Karpas-422 (cell line): ENCODE measurements around the gene ST6GAL1. TPM values are rescaled to one million over a fixed set of nuclear protein-coding genes. Genes with fewer than 3 reads are reported as not detected.
A peak's percentile ranks its signal among the peaks of the same experiment; 100 is the strongest.

Source experiments
- DNase-seq: peaks from one replicate; pipeline ENCODE4 v3.0.0-alpha.2; 2015
- H2AFZ ChIP-seq: fragments of 200-600 bp; sonication (generic); 2 replicates; pipeline ENCODE4 v1.6.1; 2014; ENCODE audit warnings: antibody characterized with exemption, low read length, mixed read lengths
- H3K27ac ChIP-seq: fragments of 200-600 bp; sonication (generic); 2 replicates; pipeline ENCODE4 v1.5.1; 2014; ENCODE audit warnings: mild to moderate bottlenecking, low read length, moderate library complexity
- H3K27me3 ChIP-seq: fragments of 200-600 bp; sonication (generic); 2 replicates; pipeline ENCODE4 v1.6.1; 2014; ENCODE audit warnings: low read length, mixed read lengths
- H3K36me3 ChIP-seq: fragments of 200-600 bp; sonication (generic); 2 replicates; pipeline ENCODE4 v1.6.1; 2014; ENCODE audit warnings: low read length, mixed read lengths; ENCODE audit not compliant: insufficient read depth
- H3K4me1 ChIP-seq: fragments of 200-600 bp; sonication (generic); 2 replicates; pipeline ENCODE4 v1.6.1; 2014; ENCODE audit warnings: mild to moderate bottlenecking, low read length, mixed read lengths
- H3K4me2 ChIP-seq: fragments of 200-600 bp; sonication (generic); 2 replicates; pipeline ENCODE4 v1.6.1; 2014; ENCODE audit warnings: low read length, low read depth, mild to moderate bottlenecking; ENCODE audit not compliant: poor library complexity, severe bottlenecking
- H3K4me3 ChIP-seq: fragments of 200-600 bp; sonication (generic); 2 replicates; pipeline ENCODE4 v1.5.1; 2014; ENCODE audit warnings: mild to moderate bottlenecking, antibody characterized with exemption, low read length, mixed read lengths
- H3K79me2 ChIP-seq: fragments of 200-600 bp; sonication (generic); 2 replicates; pipeline ENCODE4 v1.6.1; 2014; ENCODE audit warnings: mild to moderate bottlenecking, low read length, mixed read lengths
- H3K9ac ChIP-seq: fragments of 200-600 bp; sonication (generic); 2 replicates; pipeline ENCODE4 v1.6.0; 2014; ENCODE audit warnings: low read length
- H3K9me2 ChIP-seq: fragments of 200-600 bp; sonication (generic), shearing (Covaris generic); replicated peaks from 2 replicates; pipeline ENCODE4 v1.6.0; 2014; ENCODE audit warnings: mild to moderate bottlenecking, low read length, moderate library complexity; ENCODE audit not compliant: insufficient read depth
- H3K9me3 ChIP-seq: fragments of 300-700, 200-600 bp; sonication (generic); 2 replicates; pipeline ENCODE4 v1.6.1; 2014; ENCODE audit warnings: low read length, mixed read lengths
- H4K20me1 ChIP-seq: fragments of 200-600 bp; sonication (generic); 2 replicates; pipeline ENCODE4 v1.6.1; 2014; ENCODE audit warnings: mild to moderate bottlenecking, antibody characterized with exemption, low read length, low read depth; ENCODE audit not compliant: insufficient read depth
- total RNA-seq: library from RNA; depleted of rRNA; stranded (reverse); fragments of >200 nt; shearing (Covaris generic); gene quantifications from 2 replicates; pipeline ENCODE4 v1.2.3, GENCODE V29; 2014; ENCODE audit warnings: low replicate concordance

ST6GAL1 gene
- total RNA-seq, 1 experiment from 2014 or later = 416 TPM

- Histone ChIP-seq H4K20me1 (no peaks in the 10 kb centered on the region), H3K4me2 (peak overlapping the region; percentile 73), H3K4me3 (peak overlapping the region; percentile 9; the same call in 1 of the 2 replicates), H3K9ac (peak overlapping the region; percentile 62), H2AFZ (no peak overlapping the region), H3K27ac (peak overlapping the region; percentile 98), H3K9me3 (no peaks in the 10 kb centered on the region), H3K79me2 (peaks cover 58% of the 10 kb centered on the region), H3K4me1 (peaks cover 94% of the 10 kb centered on the region), H3K27me3 (no peaks in the 10 kb centered on the region), H3K9me2 (no peaks in the 10 kb centered on the region), H3K36me3 (peaks cover 16% of the 10 kb centered on the region)
- peak; percentile 74 for DNase-seq
These were observed 82.3 kb downstream of the ST6GAL1 start for GRCh38 chr3:187012609-187013051.

- Histone ChIP-seq H3K9ac (peak overlapping the region; percentile 62), H2AFZ (no peak overlapping the region), H3K79me2 (peaks cover 58% of the 10 kb centered on the region), H3K4me1 (peaks cover 94% of the 10 kb centered on the region), H3K4me3 (0 out of 2 replicates have a peak overlapping the region, but pooled peaks have one; percentile 9), H3K27me3 (no peaks in the 10 kb centered on the region), H4K20me1 (no peaks in the 10 kb centered on the region), H3K9me2 (no peaks in the 10 kb centered on the region), H3K4me2 (peak overlapping the region; percentile 73), H3K36me3 (peaks cover 17% of the 10 kb centered on the region), H3K27ac (peak overlapping the region; percentile 98), H3K9me3 (no peaks in the 10 kb centered on the region)
- DNase-seq = peak; percentile 68
These were observed 82.9 kb downstream of the ST6GAL1 start for GRCh38 chr3:187013159-187013716.

GRCh38 chr3:187014417-187014864 lies 84.1 kb downstream of the ST6GAL1 start:
- Histone ChIP-seq H3K4me3 (no peak overlapping the region), H3K4me1 (peaks cover 97% of the 10 kb centered on the region), H3K79me2 (peaks cover 61% of the 10 kb centered on the region)

GRCh38 chr3:187015903-187016638 lies 85.7 kb downstream of the ST6GAL1 start:
- no peak overlapping the region for H2AFZ ChIP-seq
- DNase-seq = peak; percentile 82
- H3K9me2 ChIP-seq = no peaks in the 10 kb centered on the region
- peak overlapping the region; percentile 73 for H3K9ac ChIP-seq
- peaks cover 12% of the 10 kb centered on the region; the same call in 1 of the 2 replicates for H3K36me3 ChIP-seq
- peaks cover 100% of the 10 kb centered on the region for H3K4me1 ChIP-seq
- H4K20me1 ChIP-seq = no peaks in the 10 kb centered on the region
- peaks cover 67% of the 10 kb centered on the region for H3K79me2 ChIP-seq
- no peaks in the 10 kb centered on the region for H3K27me3 ChIP-seq
- peak overlapping the region; percentile 73 for H3K4me2 ChIP-seq
- H3K27ac ChIP-seq = peak overlapping the region; percentile 98
- H3K4me3 ChIP-seq = peak overlapping the region; percentile 49
- no peaks in the 10 kb centered on the region for H3K9me3 ChIP-seq

More at GRCh38 chr3:187014417-187014864, 84.1 kb downstream of the ST6GAL1 start:
- Histone ChIP-seq H3K9me3 (no peaks in the 10 kb centered on the region), H2AFZ (no peak overlapping the region), H4K20me1 (no peaks in the 10 kb centered on the region), H3K27me3 (no peaks in the 10 kb centered on the region), H3K36me3 (peaks cover 12% of the 10 kb centered on the region; the same call in 1 of the 2 replicates), H3K9ac (peak overlapping the region; percentile 73), H3K27ac (peak overlapping the region; percentile 98), H3K9me2 (no peaks in the 10 kb centered on the region), H3K4me2 (peak overlapping the region; percentile 73)
- peak; percentile 58 for DNase-seq

- H2AFZ ChIP-seq = no peak overlapping the region
- H3K4me2 ChIP-seq = peak overlapping the region; percentile 73
- peaks cover 97% of the 10 kb centered on the region for H3K4me1 ChIP-seq
- no peaks in the 10 kb centered on the region for H3K27me3 ChIP-seq
- no peaks in the 10 kb centered on the region for H3K9me3 ChIP-seq
- peak overlapping the region; percentile 49 for H3K4me3 ChIP-seq
- H3K9ac ChIP-seq = peak overlapping the region; percentile 73
- H3K79me2 ChIP-seq = peaks cover 65% of the 10 kb centered on the region
- peaks cover 12% of the 10 kb centered on the region for H3K36me3 ChIP-seq
- peak; percentile 98 for DNase-seq
- peak overlapping the region; percentile 98 for H3K27ac ChIP-seq
- H4K20me1 ChIP-seq = no peaks in the 10 kb centered on the region
- H3K9me2 ChIP-seq = no peaks in the 10 kb centered on the region
These were observed 86.5 kb downstream of the ST6GAL1 start for GRCh38 chr3:187016639-187017345.

- peaks cover 67% of the 10 kb centered on the region for H3K79me2 ChIP-seq
- H3K9ac ChIP-seq = peak overlapping the region; percentile 73
- peak overlapping the region; percentile 73 for H3K4me2 ChIP-seq
- peaks cover 18% of the 10 kb centered on the region for H3K36me3 ChIP-seq
- peak overlapping the region; percentile 30; the same call in 1 of the 2 replicates for H3K4me3 ChIP-seq
- DNase-seq = peak; percentile 63
- H3K9me3 ChIP-seq = no peaks in the 10 kb centered on the region
- H2AFZ ChIP-seq = no peak overlapping the region
- peaks cover 4% of the 10 kb centered on the region; the same call in 1 of the 2 replicates for H4K20me1 ChIP-seq
- H3K9me2 ChIP-seq = no peaks in the 10 kb centered on the region
- peaks cover 97% of the 10 kb centered on the region for H3K4me1 ChIP-seq
- no peaks in the 10 kb centered on the region for H3K27me3 ChIP-seq
- H3K27ac ChIP-seq = peak overlapping the region; percentile 98
These were observed 87.3 kb downstream of the ST6GAL1 start for GRCh38 chr3:187017511-187018230.

GRCh38 chr3:187019542-187020072 lies 89.3 kb downstream of the ST6GAL1 start:
- peaks cover 64% of the 10 kb centered on the region for H3K79me2 ChIP-seq
- H4K20me1 ChIP-seq = peaks cover 10% of the 10 kb centered on the region; the same call in 1 of the 2 replicates
- no peaks in the 10 kb centered on the region for H3K9me3 ChIP-seq
- H3K4me1 ChIP-seq = peaks cover 87% of the 10 kb centered on the region
- no peaks in the 10 kb centered on the region for H3K27me3 ChIP-seq
- DNase-seq = peak; percentile 74
- H3K27ac ChIP-seq = peak overlapping the region; percentile 98
- H3K9me2 ChIP-seq = no peaks in the 10 kb centered on the region
- H2AFZ ChIP-seq = no peak overlapping the region
- peaks cover 25% of the 10 kb centered on the region for H3K36me3 ChIP-seq
- H3K4me3 ChIP-seq = peak overlapping the region; percentile 8; the same call in 1 of the 2 replicates
- H3K9ac ChIP-seq = peak overlapping the region; percentile 46
- H3K4me2 ChIP-seq = peak overlapping the region; percentile 38
